ENCODE results near the gene MYO5A.

DNA sequence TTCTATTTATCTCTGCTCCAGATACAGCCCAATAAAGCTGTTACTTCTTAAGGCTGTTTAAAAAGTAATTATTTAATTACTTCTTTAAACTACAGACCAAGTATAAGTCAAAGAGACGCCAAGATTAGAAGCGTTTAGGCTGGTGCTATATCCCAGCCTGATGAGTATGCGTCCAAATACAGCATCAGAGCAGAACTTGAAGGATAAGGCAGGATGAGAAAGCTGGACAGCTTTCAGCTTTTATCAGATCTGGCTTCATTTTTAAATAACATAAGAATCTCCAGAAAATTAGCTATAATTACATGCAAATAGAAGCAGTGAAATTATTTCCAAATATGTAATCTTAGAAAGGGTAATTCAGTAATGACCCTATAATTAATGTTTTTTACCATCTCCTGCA lies 122.8 kb downstream of the MYO5A start:
- TF ChIP-seq, protein P1, sequence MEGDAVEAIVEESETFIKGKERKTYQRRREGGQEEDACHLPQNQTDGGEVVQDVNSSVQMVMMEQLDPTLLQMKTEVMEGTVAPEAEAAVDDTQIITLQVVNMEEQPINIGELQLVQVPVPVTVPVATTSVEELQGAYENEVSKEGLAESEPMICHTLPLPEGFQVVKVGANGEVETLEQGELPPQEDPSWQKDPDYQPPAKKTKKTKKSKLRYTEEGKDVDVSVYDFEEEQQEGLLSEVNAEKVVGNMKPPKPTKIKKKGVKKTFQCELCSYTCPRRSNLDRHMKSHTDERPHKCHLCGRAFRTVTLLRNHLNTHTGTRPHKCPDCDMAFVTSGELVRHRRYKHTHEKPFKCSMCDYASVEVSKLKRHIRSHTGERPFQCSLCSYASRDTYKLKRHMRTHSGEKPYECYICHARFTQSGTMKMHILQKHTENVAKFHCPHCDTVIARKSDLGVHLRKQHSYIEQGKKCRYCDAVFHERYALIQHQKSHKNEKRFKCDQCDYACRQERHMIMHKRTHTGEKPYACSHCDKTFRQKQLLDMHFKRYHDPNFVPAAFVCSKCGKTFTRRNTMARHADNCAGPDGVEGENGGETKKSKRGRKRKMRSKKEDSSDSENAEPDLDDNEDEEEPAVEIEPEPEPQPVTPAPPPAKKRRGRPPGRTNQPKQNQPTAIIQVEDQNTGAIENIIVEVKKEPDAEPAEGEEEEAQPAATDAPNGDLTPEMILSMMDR (IDR thresholded peaks at IDR 0.05), result no peak
- TF ChIP-seq USF2 (IDR thresholded peaks at IDR 0.05; ENCODE audit: borderline replicate concordance, low read depth, low read length) (no peak), SMC3 (IDR thresholded peaks at IDR 0.05; ENCODE audit: low read depth, low read length) (no peak), RFX5 (IDR thresholded peaks at IDR 0.05; ENCODE audit: low read length) (no peak), GABPA (IDR thresholded peaks at IDR 0.05; ENCODE audit: low read depth) (no peak), EZH2phosphoT487 (IDR thresholded peaks at IDR 0.05; ENCODE audit: borderline replicate concordance, low read depth) (no peak), ELF1 (IDR thresholded peaks at IDR 0.05) (no peak), PBX3 (IDR thresholded peaks at IDR 0.05) (no peak), POLR2AphosphoS5 (IDR thresholded peaks at IDR 0.05; ENCODE audit: low read depth, low read length) (no peak), MAX (IDR thresholded peaks at IDR 0.05; ENCODE audit: low read depth) (no peak), TAF1 (IDR thresholded peaks at IDR 0.05; ENCODE audit: borderline replicate concordance, low read depth, low read length) (no peak), SIN3A (IDR thresholded peaks at IDR 0.05; ENCODE audit: borderline replicate concordance, low read depth, low read length) (no peak)
- TF ChIP-seq, protein P2, sequence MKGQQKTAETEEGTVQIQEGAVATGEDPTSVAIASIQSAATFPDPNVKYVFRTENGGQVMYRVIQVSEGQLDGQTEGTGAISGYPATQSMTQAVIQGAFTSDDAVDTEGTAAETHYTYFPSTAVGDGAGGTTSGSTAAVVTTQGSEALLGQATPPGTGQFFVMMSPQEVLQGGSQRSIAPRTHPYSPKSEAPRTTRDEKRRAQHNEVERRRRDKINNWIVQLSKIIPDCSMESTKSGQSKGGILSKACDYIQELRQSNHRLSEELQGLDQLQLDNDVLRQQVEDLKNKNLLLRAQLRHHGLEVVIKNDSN (IDR thresholded peaks at IDR 0.05; ENCODE audit: borderline replicate concordance, low read depth), result no peak

All from SK-N-SH (cell line).